Natural killer cell (primary cell): ENCODE data around the gene LYPD6B. TPM values are rescaled to one million over a fixed set of nuclear protein-coding genes. Genes with fewer than 3 reads are reported as not detected.

Source experiments
- ATAC-seq, 3 donors: fragments of 150-1000 bp in 2 of 3; fragments of 200-7000 bp in 1 of 3; cut with Tn5 transposase; 1 replicate in 1 of 3; 2 replicates in 2 of 3; pipeline ENCODE4 v1.10.0; 2021; ENCODE audit warnings: mild to moderate bottlenecking in 2 of 3, moderate library complexity in 2 of 3
- DNase-seq, 2 donors: peaks; one replicate each; pipeline versions ENCODE4 v3.0.0 to v3.0.0-alpha.2; 2013 to 2021; ENCODE audit warnings: mixed read lengths in 1 of 2
- H3K27ac ChIP-seq: one replicate; pipeline ENCODE4 v1.5.1; 2013; ENCODE audit warnings: mild to moderate bottlenecking, low read length
- H3K27me3 ChIP-seq: one replicate; pipeline ENCODE4 v1.6.1; 2013; ENCODE audit warnings: low read length; ENCODE audit not compliant: control insufficient read depth, insufficient read depth
- H3K36me3 ChIP-seq: one replicate; pipeline ENCODE4 v1.6.1; 2013; ENCODE audit warnings: low read length; ENCODE audit not compliant: control insufficient read depth, insufficient read depth
- H3K4me1 ChIP-seq: one replicate; pipeline ENCODE4 v1.6.1; 2013; ENCODE audit warnings: low read length; ENCODE audit not compliant: control insufficient read depth, insufficient read depth
- H3K4me3 ChIP-seq: one replicate; pipeline ENCODE4 v1.5.1; 2013; ENCODE audit warnings: low read length
- H3K9me3 ChIP-seq: one replicate; pipeline ENCODE4 v1.6.1; 2013; ENCODE audit warnings: low read length; ENCODE audit not compliant: control insufficient read depth, insufficient read depth
- H3K27ac Mint-ChIP-seq, 2 donors: one replicate each; pipeline ENCODE4 v1.8.0; 2022; ENCODE audit warnings: mild to moderate bottlenecking in 2 of 2, mixed read lengths in 2 of 2, moderate library complexity in 1 of 2
- H3K27me3 Mint-ChIP-seq, 2 donors: one replicate each; pipeline ENCODE4 v1.8.0; 2022; ENCODE audit warnings: low read depth in 2 of 2, mixed read lengths in 2 of 2
- H3K36me3 Mint-ChIP-seq: one replicate; pipeline ENCODE4 v1.8.0; 2022; ENCODE audit warnings: mixed read lengths
- H3K4me1 Mint-ChIP-seq, 2 donors: one replicate each; pipeline ENCODE4 v1.8.0; 2022; ENCODE audit warnings: mixed read lengths in 2 of 2
- H3K4me3 Mint-ChIP-seq: one replicate; pipeline ENCODE4 v1.8.0; 2022; ENCODE audit warnings: mild to moderate bottlenecking, moderate library complexity, mixed read lengths
- H3K9me3 Mint-ChIP-seq, 2 donors: one replicate each; pipeline ENCODE4 v1.8.0; 2022; ENCODE audit warnings: mixed read lengths in 2 of 2
- CTCF ChIP-seq: fragments of 200-600 bp; IDR thresholded peaks from one replicate; pipeline ENCODE4 v1.8.0; 2022; ENCODE audit warnings: antibody characterized with exemption
- WGBS: methylation state at CpG from one replicate; pipeline ENCODE4 v1.1.7; 2013; ENCODE audit warnings: missing lambda C conversion rate; ENCODE audit not compliant: insufficient coverage; 5-methylcytosine and 5-hydroxymethylcytosine counted together
- intact Hi-C: fragments of 100-400 bp; cut with micrococcal nuclease; formaldehyde crosslinking; loops from one replicate; pipeline ENCODE4 v1.14.2; 2022
- total RNA-seq, 4 donors: library from RNA; stranded (reverse); fragments of 120-200 nt in 1 of 4; gene quantifications; one replicate each; pipeline versions ENCODE4 v1.2.3 to v1.2.4, GENCODE V29; 2013 to 2022

Gene LYPD6B
- total RNA-seq, 3 donors from 2014 or later (not counting 1 experiment from before 2014, with no cell fraction given), result not detected

GRCh38 chr2:149061133-149061745 lies 22.7 kb downstream of the LYPD6B start:
- Mint-ChIP-seq H3K36me3 (no peaks in the 10 kb centered on the region), H3K9me3 (no peaks in the 10 kb centered on the region), H3K4me1 (no peaks in the 10 kb centered on the region), H3K4me3 (no peak overlapping the region), H3K27me3 (no peaks in the 10 kb centered on the region), H3K27ac (no peak overlapping the region)
- Histone ChIP-seq H3K4me1 (no peaks in the 10 kb centered on the region), H3K27me3 (no peaks in the 10 kb centered on the region), H3K27ac (no peak overlapping the region), H3K9me3 (no peaks in the 10 kb centered on the region), H3K36me3 (no peaks in the 10 kb centered on the region), H3K4me3 (no peak overlapping the region)
- DNase-seq (no peak), ATAC-seq (no peak)
- intact Hi-C loops, result no loop called here
- no peak for TF ChIP-seq CTCF
- WGBS, result 100% methylated on average over 1 of the region's 2 CpGs

- Mint-ChIP-seq H3K9me3 (no peaks in the 10 kb centered on the region), H3K36me3 (no peaks in the 10 kb centered on the region), H3K27ac (no peak overlapping the region), H3K27me3 (peaks cover 0 to 3% of the 10 kb centered on the region in 2 donors), H3K4me1 (no peaks in the 10 kb centered on the region), H3K4me3 (no peak overlapping the region)
- no peak overlapping the region for H3K27ac ChIP-seq
- no peaks in the 10 kb centered on the region for H3K36me3 ChIP-seq
- no peak for TF ChIP-seq CTCF
- H3K9me3 ChIP-seq, result no peaks in the 10 kb centered on the region
- 81% methylated on average over 2 of the region's 3 CpGs for WGBS
- no peak for ATAC-seq
- intact Hi-C loops, result no loop called here
- no peaks in the 10 kb centered on the region for H3K4me1 ChIP-seq
- H3K4me3 ChIP-seq, result no peak overlapping the region
- H3K27me3 ChIP-seq, result no peaks in the 10 kb centered on the region
- no peak for DNase-seq
Measured at GRCh38 chr2:149062531-149062930, 24.0 kb downstream of the LYPD6B start.

GRCh38 chr2:149063177-149063576 lies 24.7 kb downstream of the LYPD6B start:
- Mint-ChIP-seq H3K9me3 (no peaks in the 10 kb centered on the region), H3K27me3 (peaks cover 0 to 3% of the 10 kb centered on the region in 2 donors), H3K36me3 (no peaks in the 10 kb centered on the region), H3K4me3 (no peak overlapping the region), H3K4me1 (no peaks in the 10 kb centered on the region), H3K27ac (no peak overlapping the region)
- Histone ChIP-seq H3K27me3 (no peaks in the 10 kb centered on the region), H3K4me1 (no peaks in the 10 kb centered on the region), H3K4me3 (no peak overlapping the region), H3K36me3 (no peaks in the 10 kb centered on the region), H3K27ac (no peak overlapping the region), H3K9me3 (no peaks in the 10 kb centered on the region)
- intact Hi-C loops, result no loop called here
- no peak for TF ChIP-seq CTCF
- WGBS, result 86% methylated on average over 4 of the region's 4 CpGs
- no peak for ATAC-seq
- no peak for DNase-seq

- H3K36me3 Mint-ChIP-seq, result no peaks in the 10 kb centered on the region
- TF ChIP-seq CTCF, result no peak
- no peak overlapping the region for H3K27ac Mint-ChIP-seq
- no peak for DNase-seq
- intact Hi-C loops, result no loop called here
- no peaks in the 10 kb centered on the region for H3K36me3 ChIP-seq
- no peak overlapping the region for H3K4me3 ChIP-seq
- no peaks in the 10 kb centered on the region for H3K9me3 ChIP-seq
- WGBS, result 82% methylated on average over 3 of the region's 3 CpGs
- H3K4me1 ChIP-seq, result no peaks in the 10 kb centered on the region
- H3K9me3 Mint-ChIP-seq, result no peaks in the 10 kb centered on the region
- no peak overlapping the region for H3K27ac ChIP-seq
- no peak for ATAC-seq
- H3K27me3 ChIP-seq, result no peaks in the 10 kb centered on the region
- no peak overlapping the region for H3K4me3 Mint-ChIP-seq
- peaks cover 0 to 5% of the 10 kb centered on the region in 2 donors for H3K27me3 Mint-ChIP-seq
- H3K4me1 Mint-ChIP-seq, result peaks cover 0 to 4% of the 10 kb centered on the region in 2 donors
Measured at GRCh38 chr2:149064365-149064841, 25.9 kb downstream of the LYPD6B start.
